K562 (cell line): ENCODE results near the gene GABRB3. TPM values are rescaled to one million over a fixed set of nuclear protein-coding genes. Genes with fewer than 3 reads are reported as not detected.

ENCODE experiments used
- ATAC-seq: fragments of 200-7000 bp; cut with Tn5 transposase; 3 replicates; pipeline ENCODE4 v1.9.1; 2020; ENCODE audit warnings: moderate library complexity
- BruUV-seq: library from RNA; stranded (reverse); fragments of 400-500 nt; replicated peaks from 2 replicates; lab custom pipeline; 2021; lab: Mats Ljungman, UMichigan
- CTCF ChIA-PET: fragments of 300-600 bp; formaldehyde crosslinking; extraction: SDS; loops from one replicate; lab custom pipeline; 2021; ENCODE audit warnings: low intra/inter-chr PET ratio; lab: Yijun Ruan, JAX
- POLR2A ChIA-PET: fragments of 300-600, 350-650 bp; sonication (Branson Sonifier 250); formaldehyde crosslinking; extraction: SDS; loops from one replicate; lab custom pipeline; 2021; ENCODE audit warnings: antibody characterized with exemption, inconsistent platforms; lab: Yijun Ruan, JAX
- DNase-seq, 4 experiments: peaks; one replicate each; pipeline versions ENCODE4 v3.0.0 to v3.0.0-alpha.2; 2011 to 2018; ENCODE audit warnings: low spot score in 3 of 4, mixed read lengths in 3 of 4; ENCODE audit errors: extremely low read depth in 1 of 4
- FAIRE-seq: peaks from 2 replicates; lab custom pipeline; 2011; peaks lifted over from hg19 to GRCh38; lab: Jason Lieb, UNC
- H2AFZ ChIP-seq: 2 replicates; pipeline ENCODE4 v1.6.0; 2011; ENCODE audit warnings: low read depth, low read length, control low read depth, inconsistent platforms
- H3K27ac ChIP-seq: fragments of 200-600 bp; 3 replicates; pipeline ENCODE4 v1.8.0; 2011; ENCODE audit warnings: low read depth, mild to moderate bottlenecking, control low read depth, inconsistent platforms, low read length, moderate library complexity, mixed read lengths; ENCODE audit errors: extremely low read depth
- H3K27me3 ChIP-seq, 2 experiments: fragments of 300-600 bp in 1 of 2; 2 replicates in 1 of 2; 3 replicates in 1 of 2; pipeline versions ENCODE4 v1.6.0 to v1.8.0; 2011; ENCODE audit warnings: inconsistent platforms in 2 of 2, low read length in 2 of 2, mild to moderate bottlenecking in 1 of 2, mixed read lengths in 1 of 2, moderate library complexity in 1 of 2; ENCODE audit not compliant: control insufficient read depth in 2 of 2, insufficient read depth in 2 of 2
- H3K36me3 ChIP-seq: fragments of 300-600 bp; 3 replicates; pipeline ENCODE4 v1.8.0; 2011; ENCODE audit warnings: mild to moderate bottlenecking, low read length, inconsistent platforms; ENCODE audit not compliant: control insufficient read depth, insufficient read depth
- H3K4me1 ChIP-seq, 2 experiments: fragments of 200-600 bp in 1 of 2; replicated peaks in 1 of 2; 2 replicates in 1 of 2; 3 replicates in 1 of 2; pipeline versions ENCODE4 v1.5.1 to v1.8.0; 2011; ENCODE audit warnings: inconsistent platforms in 2 of 2, low read length in 2 of 2, mild to moderate bottlenecking in 1 of 2, mixed read lengths in 1 of 2, moderate library complexity in 1 of 2; ENCODE audit not compliant: control insufficient read depth in 2 of 2, insufficient read depth in 2 of 2
- H3K4me2 ChIP-seq: 2 replicates; pipeline ENCODE4 v1.6.1; 2011; ENCODE audit warnings: low read length, control low read depth, inconsistent platforms, mixed read lengths; ENCODE audit not compliant: insufficient read depth
- H3K4me3 ChIP-seq: fragments of 200-600 bp; sonication (generic), shearing (Covaris generic); 2 replicates; pipeline ENCODE4 v1.5.1; 2016; ENCODE audit warnings: control low read depth, inconsistent platforms
- H3K79me2 ChIP-seq: fragments of 200-600 bp; 3 replicates; pipeline ENCODE4 v1.8.0; 2011; ENCODE audit warnings: low read length, inconsistent platforms; ENCODE audit not compliant: control insufficient read depth, insufficient read depth
- H3K9ac ChIP-seq, 2 experiments: 2 replicates each; pipeline versions ENCODE4 v1.6.0 to v1.6.1; 2011; ENCODE audit warnings: low read depth in 2 of 2, low read length in 2 of 2, control low read depth in 1 of 2, inconsistent platforms in 1 of 2, mild to moderate bottlenecking in 1 of 2, mixed read lengths in 1 of 2; ENCODE audit not compliant: insufficient read depth in 1 of 2
- H3K9me1 ChIP-seq: one replicate; pipeline ENCODE4 v1.6.0; 2011; ENCODE audit warnings: inconsistent platforms, mild to moderate bottlenecking, low read length, moderate library complexity; ENCODE audit not compliant: control insufficient read depth, insufficient read depth
- H3K9me3 ChIP-seq: replicated peaks from 2 replicates; pipeline ENCODE4 v1.5.1; 2011; ENCODE audit warnings: low read depth, low read length, inconsistent platforms; ENCODE audit not compliant: control insufficient read depth, insufficient read depth
- H4K20me1 ChIP-seq: replicated peaks from 2 replicates; pipeline ENCODE4 v1.6.1; 2011; ENCODE audit warnings: low read length, inconsistent platforms, mixed read lengths; ENCODE audit not compliant: control insufficient read depth, insufficient read depth
- CHCHD3 ChIP-seq: fragments of 250-450 bp; sonication (Bioruptor Pico); IDR thresholded peaks from 2 replicates; pipeline ENCODE4 v2.1.2; 2022; ENCODE audit warnings: mild to moderate bottlenecking
- ELK3 ChIP-seq: fragments of 450-650 bp; formaldehyde crosslinking; IDR thresholded peaks from 2 replicates; pipeline ENCODE4 v1.4.0; 2020; ENCODE audit warnings: mild to moderate bottlenecking
- HSF4 ChIP-seq: fragments of 250-450 bp; sonication (Bioruptor Pico); IDR thresholded peaks from 2 replicates; pipeline ENCODE4 v2.1.2; 2022; ENCODE audit warnings: mild to moderate bottlenecking, moderate library complexity, borderline replicate concordance
- JUND ChIP-seq, 2 experiments: IDR thresholded peaks; 2 replicates in 1 of 2; 3 replicates in 1 of 2; pipeline ENCODE4 v1.6.1; 2011; ENCODE audit warnings: borderline replicate concordance in 2 of 2, low read depth in 2 of 2, low read length in 2 of 2, improper control_type of control experiment in 1 of 2, missing biosample characterization in 1 of 2, missing genetic modification characterization in 1 of 2, missing genetic modification reagents in 1 of 2
- NR2C1 ChIP-seq, 2 experiments: fragments of 450-650 bp; IDR thresholded peaks; 2 replicates each; pipeline ENCODE4 v1.6.1; 2017; ENCODE audit warnings: mild to moderate bottlenecking in 2 of 2, antibody characterized with exemption in 1 of 2, inconsistent platforms in 1 of 2, missing compliant biosample characterization in 1 of 2, missing genetic modification characterization in 1 of 2
- SMARCB1 ChIP-seq: IDR thresholded peaks from 2 replicates; pipeline ENCODE4 v1.6.1; 2011; ENCODE audit warnings: improper control_type of control experiment, low read depth; ENCODE audit not compliant: insufficient read length
- SMC3 ChIP-seq: conservative IDR thresholded peaks from 2 replicates; pipeline ENCODE4 v1.6.1; 2011; ENCODE audit warnings: low read depth, low read length, improper control_type of control experiment; ENCODE audit not compliant: insufficient read depth
- SNAPC5 ChIP-seq: fragments of 250-450 bp; sonication (Bioruptor Pico); IDR thresholded peaks from 2 replicates; pipeline ENCODE4 v1.8.0; 2021; ENCODE audit warnings: moderate library complexity, mild to moderate bottlenecking, inconsistent platforms
- XRCC5 ChIP-seq: fragments of 200-400 bp; formaldehyde crosslinking; IDR thresholded peaks from 2 replicates; pipeline ENCODE4 v1.6.1; 2017; ENCODE audit warnings: low read depth, mild to moderate bottlenecking, low read length
- ZNF518B ChIP-seq: fragments of 250-450 bp; sonication (Bioruptor Pico); IDR thresholded peaks from 2 replicates; pipeline ENCODE4 v1.5.0; 2021; ENCODE audit warnings: mild to moderate bottlenecking, moderate library complexity
- WGBS: fragments of 100-300 bp; shearing (Covaris generic); methylation state at CpG from one replicate; pipeline ENCODE4 v1.1.6; 2016; ENCODE audit warnings: low coverage, mixed read lengths; ENCODE audit not compliant: insufficient coverage; ENCODE audit errors: missing lambda C conversion rate; 5-methylcytosine and 5-hydroxymethylcytosine counted together
- in situ Hi-C: fragments of 300-500 bp; cut with MboI; formaldehyde crosslinking; loops from 4 replicates; pipeline ENCODE4 v1.15.0; 2018; ENCODE audit warnings: inconsistent platforms, mixed read lengths
- intact Hi-C: fragments of 100-400 bp; cut with micrococcal nuclease; formaldehyde crosslinking; loops from 2 replicates; pipeline ENCODE4 v1.14.2; 2022
- polyA plus RNA-seq, 8 experiments: library from polyadenylated mRNA; depleted of rRNA in 4 of 8; stranded (reverse) in 5 of 8; unstranded in 3 of 8; fragments of >200 nt; fragmentation: Nextera tagmentation in 2 of 8; fragmentation: Illumina TruSeq in 1 of 8; extraction: Ambion mirVana in 2 of 8; extraction: Trizol in 1 of 8; gene quantifications; 2 replicates each; pipeline versions ENCODE4 v1.2.1 to v1.2.3, GENCODE V29; 2011 to 2014; ENCODE audit warnings: inconsistent platforms in 1 of 8, missing spikeins in 1 of 8
- total RNA-seq, 7 experiments: library from RNA; depleted of rRNA in 6 of 7; stranded (reverse); fragments of >200 nt in 6 of 7; fragmentation: Illumina TruSeq in 2 of 7; extraction: Trizol in 2 of 7; gene quantifications; 2 replicates each; pipeline versions ENCODE4 v1.2.1 to v1.2.3, GENCODE V29; 2011 to 2021; ENCODE audit warnings: low replicate concordance in 1 of 7

Gene GABRB3
- total and polyA plus RNA-seq, 9 of the 15 experiments (the other 6 are each of a cell fraction or from before 2014, with no cell fraction given) = 0.09 to 1.4 (median 0.49) TPM

GRCh38 chr15:26631894-26632293, 141.0 kb downstream of the GABRB3 start:
- CTCF ChIA-PET = no interaction called here
- peak in 1 of 4 experiments; percentile 20 for DNase-seq
- peaks cover 0 to 10% of the 10 kb centered on the region in 2 experiments; a peak in 2 of 5 replicates for H3K4me1 ChIP-seq
- POLR2A ChIA-PET = interaction anchor here (0.8 kb wide), 1 partner anchor 8 kb away, joined by 3 read pairs; no protein-coding TSS in a partner anchor
- no peaks in the 10 kb centered on the region for H3K79me2 ChIP-seq
- 4% methylated on average over 6 of the region's 6 CpGs for WGBS
- H3K27me3 ChIP-seq = no peaks in the 10 kb centered on the region
- no peak overlapping the region for H3K27ac ChIP-seq
- H3K9me3 ChIP-seq = no peaks in the 10 kb centered on the region; the same call in 1 of the 2 replicates
- no peak overlapping the region for H2AFZ ChIP-seq
- no peaks in the 10 kb centered on the region for H3K36me3 ChIP-seq
- BruUV-seq = no TSS peak
- no peak overlapping the region for H3K4me2 ChIP-seq
- in situ Hi-C loops = no loop called here
- no peak overlapping the region for H3K4me3 ChIP-seq
- no peak for ATAC-seq
- FAIRE-seq = no peak
- TF ChIP-seq ELK3 (CRISPR knock-in tag) = no peak
- H4K20me1 ChIP-seq = no peaks in the 10 kb centered on the region
- H3K9ac ChIP-seq = no peak overlapping the region
- intact Hi-C loops = no loop called here
- no peaks in the 10 kb centered on the region for H3K9me1 ChIP-seq

GRCh38 chr15:26630857-26631256, 142.0 kb downstream of the GABRB3 start:
- peaks cover 0 to 10% of the 10 kb centered on the region in 2 experiments; a peak in 2 of 5 replicates for H3K4me1 ChIP-seq
- ATAC-seq (no peak), FAIRE-seq (no peak), DNase-seq (no peak)
- POLR2A ChIA-PET = no interaction called here
- no peak overlapping the region for H3K9ac ChIP-seq
- BruUV-seq = no TSS peak
- no peak overlapping the region for H3K4me3 ChIP-seq
- H3K4me2 ChIP-seq = no peak overlapping the region
- intact Hi-C loops = no loop called here
- H2AFZ ChIP-seq = no peak overlapping the region
- H4K20me1 ChIP-seq = no peaks in the 10 kb centered on the region
- in situ Hi-C loops = no loop called here
- no peaks in the 10 kb centered on the region for H3K36me3 ChIP-seq
- H3K9me1 ChIP-seq = no peaks in the 10 kb centered on the region
- H3K9me3 ChIP-seq = no peaks in the 10 kb centered on the region; the same call in 1 of the 2 replicates
- no peak overlapping the region for H3K27ac ChIP-seq
- H3K27me3 ChIP-seq = no peaks in the 10 kb centered on the region
- CTCF ChIA-PET = no interaction called here
- 0% methylated on average over 4 of the region's 4 CpGs for WGBS
- H3K79me2 ChIP-seq = no peaks in the 10 kb centered on the region
- TF ChIP-seq SMARCB1 (no peak), SMC3 (no peak), NR2C1 (IDR thresholded peaks at IDR 0.05) (no peak), NR2C1 (tag; IDR thresholded peaks at IDR 0.05) (no peak), CHCHD3 (no peak), XRCC5 (no peak), JUND (IDR thresholded peaks at IDR 0.05; ENCODE audit: borderline replicate concordance, low read depth, low read length) (no peak), JUND (tag; IDR thresholded peaks at IDR 0.05; ENCODE audit: borderline replicate concordance, low read depth, low read length) (no peak), SNAPC5 (no peak), HSF4 (CRISPR knock-in tag) (no peak), ZNF518B (CRISPR knock-in tag) (no peak)
